PC-9 (cell line): ENCODE data around the gene OTOP2.

Source experiments
- CTCF ChIP-seq: fragments of 200-600 bp; sonication (generic); conservative IDR thresholded peaks from 2 replicates; pipeline ENCODE4 v1.6.1; 2017; ENCODE audit warnings: mixed run types, antibody characterized with exemption, mild to moderate bottlenecking, moderate library complexity
- EZH2 ChIP-seq: fragments of 200-600 bp; sonication (generic); IDR thresholded peaks from 2 replicates; pipeline ENCODE4 v1.8.0; 2017; ENCODE audit warnings: antibody characterized with exemption, low read depth

GRCh38 chr17:74959826-74960515, 35.9 kb downstream of the OTOP2 start:
- TF ChIP-seq CTCF: no peak
- no peak for TF ChIP-seq EZH2
